HG02970 (cell line): Measurements from ENCODE around the gene NCOA5.
"Not testable (repeated sequence)": the region's sequence is repeated elsewhere in the genome, so short reads cannot be mapped to it uniquely, and the experiment has no call there.

Experiments
- ATAC-seq: cut with Tn5 transposase; IDR thresholded peaks from one replicate; pipeline ENCODE4 v1.9.1; 2021; ENCODE audit warnings: mild to moderate bottlenecking, moderate library complexity, moderate number of reproducible peaks; ENCODE audit not compliant: unreplicated experiment, low FRiP score

Gene NCOA5

GRCh38 chr20:46121184-46121930 is 31.6 kb upstream of the NCOA5 start:
- no peak for ATAC-seq

GRCh38 chr20:46120136-46120535 is 30.4 kb upstream of the NCOA5 start:
- no peak for ATAC-seq

GRCh38 chr20:46119547-46119946 is 29.8 kb upstream of the NCOA5 start:
- ATAC-seq: no peak

- peak; percentile 38 for ATAC-seq
Observed at GRCh38 chr20:46119028-46119546, 29.3 kb upstream of the NCOA5 start.

GRCh38 chr20:46118481-46119020 is 28.8 kb upstream of the NCOA5 start:
- peak; percentile 35 for ATAC-seq

- peak; percentile 77 for ATAC-seq
Observed at GRCh38 chr20:46117704-46118467, 28.1 kb upstream of the NCOA5 start, which contains the start of gene CD40. Gene CD40 (plus strand): TSS chr20:46118314. CDS start chr20:46118344, 30 bp downstream.

- no peak for ATAC-seq
Observed at GRCh38 chr20:46114449-46114848, 24.7 kb upstream of the NCOA5 start.

DNA sequence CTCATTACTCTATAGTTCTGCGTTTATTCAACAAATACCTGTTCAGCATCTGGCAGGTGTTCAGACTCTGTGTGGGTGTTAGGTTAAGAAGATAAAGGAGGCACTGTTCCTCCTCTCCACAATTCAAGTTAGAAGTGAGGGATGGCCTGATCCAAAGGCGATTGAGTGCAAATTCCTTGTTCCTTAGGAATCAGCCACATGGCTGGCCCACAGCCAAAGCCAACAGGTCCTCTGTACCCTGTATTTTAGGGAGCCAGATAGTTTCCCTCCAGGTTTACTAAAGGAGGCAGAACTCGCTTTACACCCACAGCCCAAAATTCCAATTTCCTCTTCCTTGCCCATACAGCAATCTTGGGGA is 23.3 kb upstream of the NCOA5 start:
- no peak for ATAC-seq

DNA sequence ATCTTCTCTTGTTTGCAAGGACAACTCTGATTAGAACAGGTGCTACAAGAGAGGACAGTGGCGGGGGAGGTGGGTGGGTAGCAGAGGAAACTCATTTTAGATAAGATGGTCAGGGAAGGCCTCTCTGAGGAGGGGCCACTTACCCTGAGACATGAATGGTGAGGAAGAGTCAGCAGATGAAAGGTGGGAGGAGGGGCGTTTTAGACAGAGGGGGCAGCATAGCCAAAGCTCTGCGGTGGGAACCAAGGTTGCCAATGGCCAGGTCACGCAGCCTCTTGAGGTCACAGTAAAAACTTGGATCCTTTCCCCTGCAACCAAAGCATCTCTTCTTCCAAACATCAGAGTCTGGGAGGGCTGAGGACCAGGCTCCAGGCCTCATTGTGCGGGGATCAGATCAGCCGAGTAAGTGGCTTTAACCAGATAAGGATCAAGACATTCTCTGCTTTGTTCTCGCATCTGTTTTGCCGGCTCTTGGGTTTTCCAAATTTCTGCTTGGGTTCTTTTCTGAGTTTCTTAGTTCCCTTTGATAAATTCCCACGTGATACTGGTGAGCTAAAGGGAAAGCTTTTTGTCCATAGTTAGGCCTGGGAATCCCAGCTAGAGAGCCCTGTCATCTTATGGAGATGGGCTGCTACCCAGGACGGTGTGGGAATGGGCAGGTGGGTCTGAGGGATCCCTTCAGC is 22.8 kb upstream of the NCOA5 start:
- ATAC-seq: no peak

DNA sequence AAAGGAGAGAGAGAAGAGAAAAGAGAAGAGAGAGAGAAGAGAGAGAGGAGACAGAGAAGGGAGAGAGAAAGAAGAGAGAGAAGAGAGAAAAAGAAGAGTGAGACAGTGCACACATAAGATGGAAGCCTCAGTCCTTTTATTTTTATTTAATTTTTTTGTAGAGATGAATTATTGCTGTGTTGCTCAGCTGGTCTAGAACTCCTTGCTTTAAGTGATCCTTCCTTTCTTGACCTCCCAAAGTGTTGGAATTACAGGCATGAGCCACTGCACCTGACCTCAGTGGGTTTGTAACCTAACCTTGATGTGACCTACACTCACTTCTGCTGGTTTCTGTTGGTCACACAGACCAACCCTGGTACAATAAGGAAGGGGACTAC is 22.1 kb upstream of the NCOA5 start:
- ATAC-seq: no peak

- ATAC-seq: peak; percentile 37
Observed at GRCh38 chr20:46111028-46111835, 21.5 kb upstream of the NCOA5 start.

DNA sequence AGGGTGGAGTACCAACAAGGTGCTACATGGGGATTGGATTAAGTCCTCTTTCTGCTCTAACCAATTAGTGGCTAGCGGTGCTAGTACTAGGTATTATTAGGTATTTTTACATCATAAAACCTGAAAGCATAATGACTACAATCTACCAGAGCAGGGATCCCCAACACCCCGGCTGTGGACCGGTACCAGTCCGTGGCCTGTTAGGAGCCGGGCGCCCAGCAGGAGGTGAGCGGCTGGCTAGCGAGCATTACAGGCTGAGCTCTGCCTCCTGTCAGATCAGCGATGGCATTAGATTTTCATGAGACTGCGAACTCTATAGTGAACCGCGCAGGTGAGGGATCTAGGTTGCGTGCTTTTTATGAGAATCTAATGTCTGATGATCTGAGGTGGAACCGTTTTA is 19.2 kb upstream of the NCOA5 start:
- no peak for ATAC-seq

DNA sequence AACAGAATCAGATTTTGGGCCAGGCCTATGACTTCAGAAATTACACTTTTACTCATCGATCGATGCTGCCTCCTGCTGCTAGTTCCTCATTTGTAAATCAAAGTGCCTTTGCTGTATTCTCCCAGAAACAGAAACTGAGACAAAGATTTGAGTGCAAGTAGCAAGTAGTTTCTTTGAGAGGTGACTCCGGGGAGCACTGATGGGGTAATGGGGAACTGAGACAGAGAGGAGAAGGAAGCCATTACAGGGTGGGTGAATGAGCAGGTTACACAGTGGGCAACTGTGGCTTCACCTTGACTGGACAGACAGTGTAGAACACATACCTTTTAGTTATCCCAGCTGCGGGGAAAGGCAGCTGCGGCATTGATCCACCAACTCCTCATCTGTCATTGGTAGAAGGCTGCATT is 18.7 kb upstream of the NCOA5 start:
- ATAC-seq: peak; percentile 74

DNA sequence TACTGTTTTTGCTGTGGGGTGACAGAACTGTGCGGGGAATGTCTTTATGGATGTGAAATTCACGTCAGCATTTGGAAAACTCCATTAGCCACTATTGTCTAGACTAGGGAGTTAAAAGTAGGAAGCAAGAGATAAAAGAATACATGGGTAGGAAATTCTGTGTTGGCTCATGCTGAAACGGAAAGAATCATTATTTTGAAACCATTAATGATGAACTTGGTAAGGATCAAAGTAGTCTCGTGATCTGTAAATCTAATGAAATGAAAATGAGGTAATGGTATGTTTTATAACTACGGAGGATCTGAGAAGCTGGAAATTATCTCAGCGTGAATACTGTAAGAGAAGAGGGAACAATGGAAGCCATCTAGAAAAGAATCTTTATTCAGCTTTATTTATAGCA is 17.3 kb upstream of the NCOA5 start:
- ATAC-seq: no peak

GRCh38 chr20:46104262-46104661 is 14.5 kb upstream of the NCOA5 start:
- ATAC-seq: no peak

GRCh38 chr20:46102940-46103339 is 13.2 kb upstream of the NCOA5 start:
- ATAC-seq: no peak

GRCh38 chr20:46101957-46102356 is 12.2 kb upstream of the NCOA5 start:
- ATAC-seq: no peak

- ATAC-seq: no peak
Observed at GRCh38 chr20:46100988-46101387, 11.2 kb upstream of the NCOA5 start.

- not testable (repeated sequence) for ATAC-seq
Observed at GRCh38 chr20:46100444-46100843, 10.7 kb upstream of the NCOA5 start.
